ENCODE measurements around the gene CHML. TPM values are rescaled to one million over a fixed set of nuclear protein-coding genes. Genes with fewer than 3 reads are reported as not detected.
A peak's percentile ranks its signal among the peaks of the same experiment; 100 is the strongest.

CHML gene
- total RNA-seq, 1 donor from 2014 or later, result 12.0 TPM

GRCh38 chr1:241603731-241604245 is 36.4 kb downstream of the CHML start:
- intact Hi-C loops (cut with DNase I), result no loop called here
- ATAC-seq, result peak; percentile 94
- DNase-seq (ENCODE audit: low spot score), result no peak

DNA sequence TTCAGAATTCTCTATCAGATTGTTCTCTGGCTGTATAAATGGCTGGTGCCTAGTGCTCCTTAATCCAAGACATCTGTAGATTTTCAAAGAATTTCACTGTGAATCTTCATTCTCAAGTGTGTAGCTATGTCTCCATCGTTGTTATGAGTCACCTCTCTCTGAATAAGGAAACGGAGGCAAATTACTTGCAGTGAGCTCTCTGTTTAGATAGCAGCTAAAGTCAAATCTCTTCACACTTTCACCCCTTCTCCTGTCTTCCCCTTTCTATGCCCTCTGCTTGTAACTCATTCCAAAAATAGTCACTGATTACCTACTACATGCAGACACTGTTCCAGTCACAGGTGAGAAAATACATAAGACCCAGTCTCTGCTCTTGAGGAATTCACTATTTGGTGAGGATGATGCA is 39.7 kb downstream of the CHML start:
- intact Hi-C loops (cut with DNase I), result no loop called here
- ATAC-seq (no peak), DNase-seq (ENCODE audit: low spot score) (no peak)

GRCh38 chr1:241598249-241598648 is 41.9 kb downstream of the CHML start:
- DNase-seq (ENCODE audit: low spot score) (no peak), ATAC-seq (no peak)
- intact Hi-C loops (cut with DNase I), result no loop called here

DNA sequence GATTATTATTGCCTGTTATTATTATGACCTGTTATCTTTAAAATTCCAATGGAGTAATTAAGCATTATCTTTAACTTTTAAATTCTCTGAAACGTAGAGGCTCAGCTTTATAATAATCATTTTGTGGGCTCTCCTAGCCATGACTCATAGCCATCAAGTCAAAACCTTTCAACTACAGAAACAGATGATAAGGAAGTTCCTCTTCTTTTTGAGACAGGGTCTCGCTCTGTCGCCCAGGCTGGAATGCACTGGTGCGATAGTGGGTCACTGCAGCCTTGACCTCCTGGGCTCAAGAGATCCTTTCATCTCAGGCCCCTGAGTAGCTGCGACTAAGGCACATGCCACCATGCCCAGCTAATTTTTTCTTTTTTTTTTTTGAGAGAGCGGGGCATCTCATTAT is 43.5 kb downstream of the CHML start:
- DNase-seq (ENCODE audit: low spot score), result no peak
- ATAC-seq, result no peak
- intact Hi-C loops (cut with DNase I), result no loop called here

DNA sequence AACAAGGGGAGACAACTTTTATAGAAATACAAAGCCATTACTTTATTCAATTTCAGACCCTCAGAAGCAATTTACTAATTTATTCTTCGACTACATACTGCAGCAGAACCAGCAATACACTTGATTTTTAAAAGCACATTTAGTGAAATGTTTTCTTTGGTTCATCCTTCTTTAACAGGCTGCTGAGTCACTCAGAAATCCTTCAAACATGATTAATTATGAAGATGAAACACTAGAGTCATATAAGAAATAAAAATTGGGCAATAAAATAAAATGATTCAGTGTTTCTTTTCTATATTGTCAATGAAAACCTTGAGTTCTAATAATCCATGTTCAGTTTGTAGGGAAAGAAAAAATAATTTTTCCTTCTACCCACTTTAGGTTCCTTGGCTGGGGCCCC is 47.0 kb downstream of the CHML start:
- DNase-seq (ENCODE audit: low spot score) (no peak), ATAC-seq (no peak)
- intact Hi-C loops (cut with DNase I), result no loop called here

DNA sequence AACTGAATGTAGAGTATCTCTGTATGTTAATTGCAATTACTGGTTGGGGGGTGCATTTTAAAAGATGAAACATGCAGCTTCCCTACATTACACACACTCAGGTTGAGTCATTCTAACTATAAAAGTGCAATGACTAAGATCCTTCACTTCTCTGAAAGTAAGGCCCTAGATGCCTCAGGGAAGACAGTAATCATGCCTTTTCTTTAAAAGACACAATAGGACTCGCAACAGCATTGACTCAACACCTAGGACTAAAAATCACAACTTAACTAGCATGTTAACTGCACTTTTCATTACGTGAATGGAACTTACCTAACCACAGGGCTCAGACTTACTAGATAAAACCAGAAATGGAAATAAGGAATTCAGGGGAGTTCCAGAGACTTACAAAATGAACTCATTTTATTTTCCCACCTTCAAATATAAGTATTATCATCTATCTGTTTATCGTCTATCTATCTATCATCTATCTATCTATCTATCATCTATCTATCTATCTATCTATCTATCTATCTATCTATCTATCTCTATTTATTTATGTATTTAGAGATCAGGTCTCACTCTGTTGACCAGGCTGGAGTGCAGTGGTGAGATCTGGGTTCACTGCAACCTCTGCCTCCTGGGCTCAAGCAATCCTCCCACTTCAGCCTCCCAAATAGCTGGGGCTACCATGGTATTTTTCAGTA is 47.8 kb downstream of the CHML start:
- no peak for ATAC-seq
- intact Hi-C loops (cut with DNase I), result no loop called here
- no peak for DNase-seq (ENCODE audit: low spot score)

DNA sequence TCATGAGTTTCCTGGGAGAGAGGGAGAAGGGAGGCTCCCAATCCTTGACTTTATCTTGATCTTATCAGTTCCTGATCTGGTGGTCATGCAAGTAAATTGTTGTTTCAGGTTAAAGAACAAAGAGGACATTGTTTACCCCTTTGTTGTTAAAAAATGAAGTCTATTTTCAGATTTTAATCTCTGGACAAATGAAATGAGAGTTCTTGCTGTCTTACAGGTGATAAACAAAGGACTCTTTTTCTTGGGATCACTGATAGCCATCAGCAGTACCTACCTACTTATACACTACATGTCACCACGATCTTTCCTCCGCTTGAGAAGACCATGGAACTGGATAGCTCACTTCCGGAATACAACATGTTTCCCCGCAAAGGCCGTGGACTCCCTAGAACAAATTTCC is 48.4 kb downstream of the CHML start:
- ATAC-seq (no peak), DNase-seq (ENCODE audit: low spot score) (no peak)
- intact Hi-C loops (cut with DNase I), result no loop called here

DNA sequence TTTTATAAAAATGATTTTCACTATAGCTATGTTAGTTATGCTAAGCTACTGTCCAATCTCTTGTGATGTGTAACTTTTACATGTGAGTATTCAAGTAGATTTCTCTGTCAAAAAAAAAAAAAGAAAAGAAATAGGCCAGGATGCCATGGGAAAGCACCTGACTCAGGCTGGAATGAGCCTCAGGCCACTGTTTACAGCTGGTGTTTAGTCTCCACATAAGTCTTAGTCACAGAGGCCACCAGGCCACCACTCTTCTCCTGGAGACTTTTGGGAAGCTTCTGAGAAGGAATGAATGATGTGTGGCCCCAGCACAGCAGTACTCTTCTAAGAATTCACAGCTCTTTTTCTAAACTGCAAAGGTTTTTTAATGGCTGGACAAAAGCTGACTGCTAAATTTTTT is 48.9 kb downstream of the CHML start:
- intact Hi-C loops (cut with DNase I), result no loop called here
- ATAC-seq, result no peak

GRCh38 chr1:241590719-241591118 is 49.5 kb downstream of the CHML start:
- intact Hi-C loops (cut with DNase I), result no loop called here
- no peak for ATAC-seq
- DNase-seq (ENCODE audit: low spot score), result no peak

More for the DNA sequence above, 48.9 kb downstream of the CHML start:
- no peak for DNase-seq (ENCODE audit: low spot score)

Other genes with a start within 250 kb of the CHML start
- gene FH, start 120.6 kb downstream of the CHML start, total RNA-seq, result 37.6 TPM
- 1.6 TPM for gene KMO, start 108.0 kb downstream of the CHML start, total RNA-seq
- 16.9 TPM for gene OPN3, start within 50 bp of the CHML start, total RNA-seq
- not detected for gene WDR64, start 11.9 kb upstream of the CHML start, total RNA-seq
- gene EXO1, start 207.8 kb upstream of the CHML start, total RNA-seq, result 0.58 TPM

All from sciatic nerve (tissue), 2 donors.